NCI-H2029 treated with DMSO at 0.1 percent for 48 hours (cell line): Measurements from ENCODE around the gene STK36.

ENCODE experiments used
- DNase-seq: peaks from one replicate; lab custom pipeline; 2025; lab: John Stamatoyannopoulos, UW

The STK36 gene

GRCh38 chr2:218663901-218664300, 8.0 kb upstream of the STK36 start:
- no peak for DNase-seq

DNA sequence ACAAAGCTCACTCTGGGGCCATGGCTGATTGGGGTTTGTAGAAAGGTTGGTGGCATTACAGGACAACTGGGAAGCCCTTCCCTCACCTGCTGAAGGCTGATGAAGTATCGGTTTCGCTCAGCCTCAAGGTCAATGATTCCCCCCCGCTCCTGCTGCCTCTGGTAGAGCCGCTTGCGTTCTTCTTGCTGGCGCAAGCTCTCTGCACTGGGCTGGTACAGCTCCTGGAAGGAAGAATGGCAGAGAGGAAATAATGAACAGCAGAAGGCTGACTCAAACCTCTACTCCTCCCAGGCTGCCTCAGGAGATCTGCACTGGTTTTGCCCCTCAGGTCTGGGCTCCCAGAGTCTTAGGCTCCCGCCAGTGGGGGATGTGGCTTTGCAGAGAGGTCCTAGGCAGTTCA, 7.2 kb upstream of the STK36 start:
- DNase-seq = no peak

DNA sequence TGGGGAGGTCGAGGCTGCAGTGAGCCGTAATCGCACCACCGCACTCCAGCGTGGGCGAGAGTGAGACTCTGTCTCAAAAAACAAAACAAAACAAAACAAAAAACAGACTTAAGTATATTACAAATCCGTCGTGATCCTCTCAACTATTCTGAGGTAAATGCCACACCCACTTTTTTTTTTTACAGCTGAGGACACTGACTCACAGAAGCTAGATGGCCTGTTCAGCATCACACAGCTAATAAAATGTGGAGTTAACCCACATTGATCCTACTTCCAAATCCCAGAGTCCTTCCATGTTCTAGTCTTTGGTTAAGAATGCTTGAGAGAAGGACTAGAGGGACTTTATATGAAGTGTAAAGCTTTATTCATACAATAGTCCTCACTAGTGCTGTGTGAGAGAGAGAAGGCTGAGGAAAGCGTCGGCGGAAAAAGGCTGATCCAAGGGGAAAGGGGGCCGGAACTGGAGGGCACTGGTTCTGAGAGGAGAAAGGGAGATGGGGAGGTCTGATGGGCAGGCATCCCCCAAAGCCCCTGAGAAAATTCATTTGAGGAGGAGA, 711 bp upstream of the STK36 start:
- no peak for DNase-seq

GRCh38 chr2:218679119-218679518, 7.2 kb downstream of the STK36 start:
- DNase-seq = no peak

DNA sequence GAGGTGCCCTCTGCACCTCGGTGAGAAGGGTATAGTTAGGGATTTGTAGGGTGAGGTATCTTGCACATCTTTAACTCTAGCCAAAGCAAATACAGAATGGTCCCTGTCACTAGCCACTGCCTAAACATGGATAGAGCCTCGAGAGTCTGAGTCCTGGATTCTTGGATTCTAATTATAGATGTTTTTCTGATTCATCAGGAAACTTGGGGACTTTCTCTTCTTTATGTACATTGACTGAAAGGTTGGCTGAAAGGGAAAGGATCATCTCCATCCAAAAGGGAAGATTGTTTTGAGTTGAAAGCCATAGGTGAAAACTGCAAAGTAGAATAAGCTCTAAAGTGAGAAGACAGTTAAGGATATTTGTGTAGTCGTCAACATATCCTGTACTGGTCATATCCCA, 8.2 kb downstream of the STK36 start:
- DNase-seq = no peak

DNA sequence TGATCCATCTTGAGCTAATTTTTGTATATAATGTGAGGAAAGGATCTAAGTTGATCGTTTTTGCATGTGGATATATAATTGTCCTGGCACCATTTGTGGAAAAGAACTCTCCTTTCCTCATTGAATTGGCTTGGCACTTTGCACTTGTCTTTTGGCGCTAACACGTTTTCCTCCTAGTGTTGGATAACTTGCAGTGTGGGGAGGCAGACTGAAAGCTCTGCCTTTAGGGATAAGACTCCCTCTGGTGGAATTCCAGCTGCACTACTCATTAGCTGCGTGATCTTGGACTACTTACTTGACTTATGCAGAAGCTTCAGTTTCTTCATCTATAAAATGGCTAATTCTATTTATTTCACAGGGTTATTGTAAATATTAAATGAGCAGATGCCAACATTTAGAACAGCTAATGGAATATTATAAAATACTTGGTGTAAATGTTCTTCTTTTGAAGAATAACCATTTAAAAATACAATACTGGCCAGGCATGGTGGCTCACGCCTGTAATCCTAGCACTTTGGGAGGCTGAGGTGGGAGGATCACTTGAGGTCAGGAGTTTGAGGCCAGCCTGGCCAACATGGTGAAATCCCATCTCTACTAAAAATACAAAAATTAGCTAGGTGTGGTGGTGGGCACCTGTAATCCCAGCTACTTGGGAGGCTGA, 15.6 kb downstream of the STK36 start:
- peak; percentile 7 for DNase-seq

DNA sequence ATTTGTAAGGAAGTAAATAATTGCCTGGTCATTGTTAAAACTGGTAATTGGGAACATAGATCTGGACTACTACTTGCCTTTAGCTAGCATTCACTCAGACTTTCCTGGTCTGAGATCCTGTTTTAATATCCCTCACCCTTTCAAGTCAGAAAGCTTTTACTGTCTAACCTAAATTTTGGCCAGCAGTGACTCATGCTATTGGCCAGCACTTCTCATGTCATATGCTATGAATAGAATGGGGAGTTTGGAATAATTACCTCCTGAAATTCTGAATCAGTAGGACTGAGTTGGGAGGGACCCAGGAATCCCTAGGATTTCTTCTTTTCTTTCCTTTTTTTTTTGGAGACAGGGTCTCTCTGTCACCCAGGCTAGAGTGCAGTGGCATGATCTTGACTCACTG, 19.3 kb downstream of the STK36 start:
- no peak for DNase-seq

DNA sequence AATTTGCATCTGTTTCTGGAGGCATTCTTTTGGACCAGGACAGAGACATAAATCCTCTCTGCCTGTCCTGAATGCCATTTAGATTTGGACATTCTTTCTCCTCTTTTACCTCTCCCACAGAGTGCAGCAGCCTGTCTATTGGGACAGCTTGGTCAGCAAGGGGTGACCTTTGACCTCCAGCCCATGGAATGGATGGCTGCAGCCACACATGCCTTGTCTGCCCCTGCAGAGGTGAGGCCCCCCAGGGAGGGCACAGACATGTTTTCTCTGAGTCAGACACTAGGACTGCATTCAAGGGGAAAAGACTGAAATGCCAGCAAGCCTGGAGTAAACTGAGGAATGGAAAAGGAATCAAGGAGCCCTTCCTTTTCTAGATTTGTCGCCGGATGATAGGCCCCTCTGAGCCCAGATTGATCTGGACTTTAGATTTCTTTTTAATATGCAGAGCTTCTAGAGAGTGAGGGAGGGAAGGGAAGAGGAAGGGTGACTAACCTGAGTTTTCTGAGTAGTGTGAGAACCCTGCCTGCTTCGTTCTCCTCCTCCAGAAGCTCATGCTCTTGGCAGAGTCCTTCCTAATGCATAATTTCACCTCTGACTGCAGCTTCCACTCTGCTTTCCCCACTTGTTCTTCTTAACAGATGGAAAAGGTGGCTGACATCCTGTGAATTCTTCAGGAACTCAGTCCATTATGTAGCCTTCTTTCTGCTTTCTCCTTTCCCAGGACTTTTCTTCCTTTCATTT, 22.7 kb downstream of the STK36 start:
- DNase-seq = no peak

DNA sequence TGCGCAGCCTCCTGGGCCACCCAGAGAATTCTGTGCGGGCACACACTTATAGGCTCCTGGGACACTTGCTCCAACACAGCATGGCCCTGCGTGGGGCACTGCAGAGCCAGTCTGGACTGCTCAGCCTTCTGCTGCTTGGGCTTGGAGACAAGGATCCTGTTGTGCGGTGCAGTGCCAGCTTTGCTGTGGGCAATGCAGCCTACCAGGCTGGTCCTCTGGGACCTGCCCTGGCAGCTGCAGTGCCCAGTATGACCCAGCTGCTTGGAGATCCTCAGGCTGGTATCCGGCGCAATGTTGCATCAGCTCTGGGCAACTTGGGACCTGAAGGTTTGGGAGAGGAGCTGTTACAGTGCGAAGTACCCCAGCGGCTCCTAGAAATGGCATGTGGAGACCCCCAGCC, 27.0 kb downstream of the STK36 start:
- no peak for DNase-seq

DNA sequence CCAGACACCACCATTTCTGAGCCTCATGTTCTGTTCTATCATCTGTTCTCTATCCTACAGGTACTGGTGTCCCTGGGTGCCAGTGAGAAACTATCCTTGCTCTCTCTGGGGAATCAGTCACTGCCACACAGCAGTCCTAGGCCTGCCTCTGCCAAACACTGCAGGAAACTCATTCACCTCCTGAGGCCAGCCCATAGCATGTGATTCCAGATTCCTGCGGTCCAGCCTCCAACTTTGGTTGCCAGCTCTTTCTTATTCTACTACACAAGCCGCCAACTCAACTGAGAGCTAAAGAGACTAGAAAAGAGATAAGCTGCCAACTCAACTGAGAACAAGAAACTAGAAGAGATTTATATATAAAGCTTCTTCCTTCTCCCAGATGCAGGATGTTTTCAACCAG, 29.9 kb downstream of the STK36 start:
- no peak for DNase-seq

DNA sequence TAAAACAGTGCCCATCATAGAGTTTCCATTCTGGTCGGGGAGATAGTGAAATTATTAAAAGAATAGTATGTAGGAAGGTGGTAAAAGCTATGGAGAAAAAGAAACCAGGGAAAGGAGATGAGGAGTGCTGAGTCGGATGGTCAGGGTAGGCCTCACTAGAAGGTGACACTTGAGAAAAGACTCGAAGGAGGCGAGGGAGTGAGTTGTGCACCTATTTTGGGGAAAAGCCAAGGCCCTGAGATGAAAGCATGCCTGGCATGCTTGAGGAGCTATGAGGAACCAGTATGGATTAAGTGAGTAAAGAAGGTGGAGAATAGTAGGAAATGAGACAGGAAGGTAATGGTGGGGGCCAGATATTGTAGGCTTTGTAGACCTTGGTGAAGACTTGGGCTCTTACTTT, 31.5 kb downstream of the STK36 start:
- no peak for DNase-seq

DNA sequence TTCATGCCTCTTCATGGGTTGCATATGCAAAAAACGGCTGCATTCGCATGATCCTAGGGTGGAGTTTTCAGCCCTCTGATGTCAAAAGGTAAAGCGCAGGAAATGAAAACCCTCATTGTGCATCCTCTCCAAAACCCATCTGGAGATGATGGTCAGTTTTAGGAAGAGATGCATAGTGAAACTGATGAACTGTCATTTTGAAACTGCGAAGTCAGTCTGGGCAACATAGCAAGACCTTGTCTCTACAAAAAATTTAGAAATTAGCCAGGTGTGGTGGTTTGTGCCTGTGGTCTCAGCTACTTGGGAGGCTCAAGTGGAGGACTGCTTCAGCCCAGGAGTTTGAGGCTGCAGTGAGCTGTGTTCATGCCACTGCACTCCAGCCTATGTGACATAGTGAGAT, 36.2 kb downstream of the STK36 start:
- DNase-seq = no peak

DNA sequence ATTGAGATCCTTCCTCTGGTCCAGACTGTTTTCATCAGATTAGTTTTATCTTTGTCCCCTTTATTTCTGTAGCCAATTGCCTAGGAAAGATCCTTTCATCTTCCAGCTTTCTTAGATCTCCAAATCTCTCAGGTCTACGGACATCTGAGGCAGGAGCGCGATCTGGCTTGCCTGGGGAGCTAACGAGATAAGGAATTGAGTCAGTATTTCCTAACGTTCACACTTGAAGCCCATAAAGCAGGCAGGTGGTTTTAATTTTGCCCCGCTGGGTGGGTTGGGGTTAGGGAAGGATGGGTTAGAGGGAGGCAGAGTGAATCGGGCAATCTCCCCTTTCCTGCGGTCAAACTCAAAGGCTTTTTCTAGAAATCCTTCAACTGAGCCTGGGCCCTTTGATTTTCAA, 38.0 kb downstream of the STK36 start:
- DNase-seq = no peak

- DNase-seq = no peak
Measured at GRCh38 chr2:218710334-218710686, 38.4 kb downstream of the STK36 start.

GRCh38 chr2:218710687-218711549, 39.0 kb downstream of the STK36 start, which contains the start of gene TTLL4:
TSS of gene TTLL4 (plus strand) at chr2:218710835. CDS start at chr2:218737677, 26,842 bp downstream.
- peak; percentile 50 for DNase-seq

- no peak for DNase-seq
Measured at GRCh38 chr2:218711550-218711929, 39.7 kb downstream of the STK36 start.

DNA sequence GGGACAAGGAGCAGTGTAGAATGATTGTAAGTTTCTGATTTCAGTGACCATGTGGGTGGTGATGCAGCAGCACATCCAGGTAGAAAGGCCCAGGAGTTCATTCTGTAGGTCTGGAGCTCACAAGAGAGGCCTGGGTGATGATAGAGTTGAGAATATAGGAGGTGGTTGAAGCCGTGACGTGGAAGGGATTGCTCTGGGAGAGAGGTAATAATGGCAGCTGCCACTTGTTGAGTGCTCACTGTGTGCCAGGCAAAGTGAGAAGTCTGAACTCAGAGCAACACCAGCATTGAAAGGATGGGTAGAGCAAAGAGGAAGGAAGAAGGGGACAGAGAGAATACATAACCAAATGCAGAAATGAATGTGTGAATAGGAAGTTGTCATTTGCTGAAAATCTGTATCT, 42.0 kb downstream of the STK36 start:
- DNase-seq = no peak

- no peak for DNase-seq
Measured at GRCh38 chr2:218716070-218716469, 44.2 kb downstream of the STK36 start.

GRCh38 chr2:218717262-218717661, 45.4 kb downstream of the STK36 start:
- no peak for DNase-seq

DNA sequence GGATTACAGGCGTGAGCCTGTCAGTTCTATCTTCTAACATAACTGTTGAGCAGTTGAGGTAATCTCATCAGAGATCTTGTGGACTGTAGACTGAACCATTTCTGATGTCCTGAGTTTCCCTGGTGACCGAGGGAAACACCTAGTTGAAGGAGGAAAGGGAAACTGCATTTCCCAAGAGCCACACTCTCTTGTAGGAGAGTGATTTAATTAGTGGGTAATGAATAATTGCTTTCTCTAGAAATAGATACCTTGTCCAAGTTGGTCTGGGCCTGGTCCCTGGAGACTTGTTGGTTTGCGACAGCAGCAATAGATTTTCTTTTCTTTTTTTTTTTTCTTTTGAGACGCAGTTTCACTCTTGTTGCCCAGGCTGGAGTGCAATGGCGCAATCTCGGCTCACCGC, 46.2 kb downstream of the STK36 start:
- no peak for DNase-seq

- no peak for DNase-seq
Measured at GRCh38 chr2:218719457-218719856, 47.6 kb downstream of the STK36 start.
